Tibial nerve (tissue), 4 donors: ENCODE data around the gene UBE2F. TPM values are rescaled to one million over a fixed set of nuclear protein-coding genes. Genes with fewer than 3 reads are reported as not detected.
"Not testable (repeated sequence)": the region's sequence is repeated elsewhere in the genome, so short reads cannot be mapped to it uniquely, and the experiment has no call there.

Experiments used
- DNase-seq, 2 donors: peaks; one replicate each; pipeline ENCODE4 v3.0.0-alpha.2; 2019; ENCODE audit warnings: low spot score in 2 of 2
- H3K27ac ChIP-seq, 4 donors: fragments of 200-600 bp; sonication (generic) in 3 of 4; one replicate each; pipeline ENCODE4 v1.5.1; 2017 to 2019; ENCODE audit warnings: mild to moderate bottlenecking in 1 of 4
- H3K27me3 ChIP-seq, 2 donors: fragments of 200-600 bp; sonication (generic) in 1 of 2; one replicate each; pipeline versions ENCODE4 v1.5.1 to v1.6.0; 2017 to 2019
- H3K36me3 ChIP-seq, 3 donors: fragments of 200-600 bp; sonication (generic); one replicate each; pipeline ENCODE4 v1.5.1; 2018 to 2019
- H3K4me1 ChIP-seq, 4 donors: fragments of 200-600 bp; sonication (generic) in 3 of 4; one replicate each; pipeline ENCODE4 v1.5.1; 2017 to 2019
- H3K4me3 ChIP-seq, 4 donors: fragments of 200-600 bp; sonication (generic) in 3 of 4; one replicate each; pipeline ENCODE4 v1.5.1; 2017 to 2019; ENCODE audit warnings: mild to moderate bottlenecking in 1 of 4, moderate library complexity in 1 of 4
- H3K9me3 ChIP-seq, 4 donors: fragments of 200-600 bp; sonication (generic) in 3 of 4; one replicate each; pipeline ENCODE4 v1.5.1; 2017 to 2019
- EP300 ChIP-seq, 2 donors: sonication (generic); formaldehyde crosslinking; IDR thresholded peaks; one replicate each; pipeline ENCODE4 v1.6.1; 2017; ENCODE audit warnings: antibody characterized with exemption in 2 of 2, mild to moderate bottlenecking in 1 of 2
- POLR2A ChIP-seq, 2 donors: fragments of 450-650 bp; IDR thresholded peaks; one replicate each; pipeline ENCODE4 v1.6.1; 2017; ENCODE audit warnings: antibody characterized with exemption in 2 of 2, mild to moderate bottlenecking in 2 of 2, moderate library complexity in 2 of 2
- WGBS, 2 donors: methylation state at CpG; one replicate each; pipeline ENCODE4 v1.1.5; 2018; 5-methylcytosine and 5-hydroxymethylcytosine counted together
- total RNA-seq, 4 donors: library from RNA; depleted of rRNA; stranded (reverse); fragments of >200 nt; gene quantifications; one replicate each; pipeline ENCODE4 v1.1.0, GENCODE V29; 2016
- TF ChIP-seq, protein P1 (sequence below), 5 experiments: fragments of 200-600 bp in 3 of 5; fragments of 450-650 bp in 2 of 5; sonication (generic) in 3 of 5; IDR thresholded peaks; one replicate each; pipeline ENCODE4 v1.5.1; 2016 to 2019; ENCODE audit warnings: antibody characterized with exemption in 5 of 5, mild to moderate bottlenecking in 3 of 5, moderate library complexity in 2 of 5

The UBE2F gene
- total RNA-seq, 4 donors from 2014 or later = 35.1 to 73.8 (median 41.2) TPM

GRCh38 chr2:238043851-238044250, 77.0 kb downstream of the UBE2F start:
- peaks cover 0 to 81% (median 6%) of the 10 kb centered on the region in 3 donors for H3K36me3 ChIP-seq
- H3K27ac ChIP-seq = no peak overlapping the region
- WGBS, 2 donors = 94 to 96% methylated on average over 6 of the region's 6 CpGs
- H3K9me3 ChIP-seq = peaks cover 0 to 11% (median 0%) of the 10 kb centered on the region in 4 donors
- no peaks in the 10 kb centered on the region for H3K27me3 ChIP-seq
- H3K4me1 ChIP-seq = no peaks in the 10 kb centered on the region
- TF ChIP-seq EP300 (IDR thresholded peaks at IDR 0.05) = no peak
- TF ChIP-seq POLR2A (IDR thresholded peaks at IDR 0.05) = no peak
- TF ChIP-seq, protein P1, sequence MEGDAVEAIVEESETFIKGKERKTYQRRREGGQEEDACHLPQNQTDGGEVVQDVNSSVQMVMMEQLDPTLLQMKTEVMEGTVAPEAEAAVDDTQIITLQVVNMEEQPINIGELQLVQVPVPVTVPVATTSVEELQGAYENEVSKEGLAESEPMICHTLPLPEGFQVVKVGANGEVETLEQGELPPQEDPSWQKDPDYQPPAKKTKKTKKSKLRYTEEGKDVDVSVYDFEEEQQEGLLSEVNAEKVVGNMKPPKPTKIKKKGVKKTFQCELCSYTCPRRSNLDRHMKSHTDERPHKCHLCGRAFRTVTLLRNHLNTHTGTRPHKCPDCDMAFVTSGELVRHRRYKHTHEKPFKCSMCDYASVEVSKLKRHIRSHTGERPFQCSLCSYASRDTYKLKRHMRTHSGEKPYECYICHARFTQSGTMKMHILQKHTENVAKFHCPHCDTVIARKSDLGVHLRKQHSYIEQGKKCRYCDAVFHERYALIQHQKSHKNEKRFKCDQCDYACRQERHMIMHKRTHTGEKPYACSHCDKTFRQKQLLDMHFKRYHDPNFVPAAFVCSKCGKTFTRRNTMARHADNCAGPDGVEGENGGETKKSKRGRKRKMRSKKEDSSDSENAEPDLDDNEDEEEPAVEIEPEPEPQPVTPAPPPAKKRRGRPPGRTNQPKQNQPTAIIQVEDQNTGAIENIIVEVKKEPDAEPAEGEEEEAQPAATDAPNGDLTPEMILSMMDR (IDR thresholded peaks at IDR 0.05) = no peak
- no peak overlapping the region for H3K4me3 ChIP-seq
- no peak for DNase-seq

DNA sequence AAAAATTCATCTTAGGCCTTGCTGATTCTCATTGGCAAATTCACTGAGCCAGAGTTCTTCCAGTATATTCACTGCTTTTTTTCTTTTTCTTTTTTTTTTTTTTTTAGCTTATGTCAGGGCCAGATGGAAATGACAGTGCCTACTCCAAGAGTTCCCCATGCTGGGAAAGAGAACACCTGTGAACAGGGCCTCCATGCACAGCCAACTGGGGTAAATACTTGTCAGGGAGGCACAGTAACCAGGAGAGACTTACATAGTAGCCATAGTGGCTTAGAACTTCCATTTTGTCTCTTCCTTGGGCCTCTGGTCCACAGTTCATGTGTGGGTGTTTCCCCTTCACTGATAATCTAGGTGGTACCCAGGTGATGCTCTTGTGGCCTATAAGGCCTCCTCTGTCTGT, 78.8 kb downstream of the UBE2F start:
- Histone ChIP-seq H3K9me3 (peaks cover 0 to 13% (median 0%) of the 10 kb centered on the region in 4 donors), H3K4me3 (no peak overlapping the region), H3K4me1 (no peaks in the 10 kb centered on the region), H3K27me3 (no peaks in the 10 kb centered on the region), H3K27ac (no peak overlapping the region), H3K36me3 (peaks cover 0 to 64% (median 0%) of the 10 kb centered on the region in 3 donors)
- TF ChIP-seq, protein P1 (IDR thresholded peaks at IDR 0.05) = no peak
- TF ChIP-seq EP300 (IDR thresholded peaks at IDR 0.05) (no peak), POLR2A (IDR thresholded peaks at IDR 0.05) (no peak)
- no peak for DNase-seq

DNA sequence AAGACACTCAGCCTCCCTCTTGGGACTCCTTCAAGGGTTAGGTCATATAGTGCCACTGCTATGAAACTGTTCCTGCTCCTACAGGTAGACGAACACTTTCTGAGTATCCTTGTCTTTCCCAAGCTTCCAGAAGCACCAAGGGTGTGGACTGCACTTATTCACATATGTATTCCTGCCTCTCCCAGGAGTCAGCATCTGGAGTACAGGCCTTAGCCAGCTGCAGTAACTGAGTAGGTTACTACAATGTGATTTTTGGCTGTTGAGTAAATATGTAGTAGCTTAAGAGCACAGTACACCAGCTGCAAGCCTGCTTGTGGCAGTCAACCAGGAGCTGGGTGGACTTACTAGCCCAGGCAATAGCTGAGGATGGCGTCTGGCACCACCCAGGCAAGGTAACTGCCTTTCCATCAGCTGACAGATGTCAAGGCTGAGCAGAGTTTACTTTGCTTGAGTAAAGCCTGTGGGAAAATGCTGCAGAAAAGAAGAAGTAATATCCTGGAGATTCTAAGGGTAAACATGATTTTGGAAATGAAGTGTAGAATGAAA, 80.0 kb downstream of the UBE2F start:
- Histone ChIP-seq H3K4me1 (no peaks in the 10 kb centered on the region), H3K9me3 (peaks cover 0 to 13% (median 0%) of the 10 kb centered on the region in 4 donors), H3K36me3 (peaks cover 0 to 52% (median 0%) of the 10 kb centered on the region in 3 donors), H3K27me3 (no peaks in the 10 kb centered on the region), H3K27ac (no peak overlapping the region), H3K4me3 (no peak overlapping the region)
- no peak for DNase-seq
- TF ChIP-seq EP300 (IDR thresholded peaks at IDR 0.05) (no peak), POLR2A (IDR thresholded peaks at IDR 0.05) (no peak)
- TF ChIP-seq, protein P1 (IDR thresholded peaks at IDR 0.05) = no peak
- 80 to 94% methylated on average over 2 of the region's 2 CpGs for WGBS, 2 donors

DNA sequence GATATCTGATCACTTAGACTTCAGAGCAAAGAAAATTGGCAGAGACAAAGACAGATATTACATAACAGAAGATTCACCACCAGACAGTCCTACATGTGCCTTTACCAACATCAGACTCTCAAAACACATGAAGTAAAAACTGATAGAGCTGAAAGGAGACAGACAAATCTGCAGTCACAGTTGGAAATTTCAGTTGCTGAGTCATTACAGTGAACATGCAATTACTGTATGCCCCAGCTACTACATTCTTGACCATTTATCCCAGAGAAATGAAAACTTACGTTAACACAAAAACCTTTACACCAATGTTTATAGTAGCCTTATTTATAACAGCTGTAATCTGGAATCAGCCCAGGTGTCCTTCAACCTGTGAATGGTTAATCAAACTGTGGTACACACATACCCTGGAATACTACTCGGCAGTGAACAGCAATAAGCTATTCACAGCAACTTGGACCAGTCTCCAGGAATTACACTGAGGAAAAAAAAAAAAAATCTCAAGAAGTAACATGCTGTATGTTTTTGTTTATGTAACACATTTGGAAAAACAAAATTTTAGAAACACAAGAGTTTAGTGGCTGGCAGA, 86.5 kb downstream of the UBE2F start:
- Histone ChIP-seq H3K9me3 (peaks cover 0 to 9% (median 0%) of the 10 kb centered on the region in 4 donors), H3K4me1 (no peaks in the 10 kb centered on the region)

GRCh38 chr2:238055841-238056240, 89.0 kb downstream of the UBE2F start:
- no peaks in the 10 kb centered on the region for H3K36me3 ChIP-seq
- WGBS, 2 donors = 74 to 78% methylated on average over 3 of the region's 3 CpGs
- H3K4me1 ChIP-seq = peaks cover 0 to 9% (median 7%) of the 10 kb centered on the region in 4 donors
- H3K27ac ChIP-seq = no peak overlapping the region
- H3K4me3 ChIP-seq = no peak overlapping the region
- H3K27me3 ChIP-seq = no peaks in the 10 kb centered on the region
- DNase-seq = no peak
- TF ChIP-seq POLR2A (IDR thresholded peaks at IDR 0.05) (no peak), EP300 (IDR thresholded peaks at IDR 0.05) (no peak)
- H3K9me3 ChIP-seq = no peaks in the 10 kb centered on the region

More for the DNA sequence above, 86.5 kb downstream of the UBE2F start:
- Histone ChIP-seq H3K36me3 (no peaks in the 10 kb centered on the region), H3K4me3 (no peak overlapping the region), H3K27ac (no peak overlapping the region), H3K27me3 (no peaks in the 10 kb centered on the region)
- DNase-seq = no peak
- 86 to 94% methylated on average over 2 of the region's 2 CpGs for WGBS, 2 donors
- TF ChIP-seq, protein P1 (IDR thresholded peaks at IDR 0.05) = no peak
- TF ChIP-seq POLR2A (IDR thresholded peaks at IDR 0.05) (no peak), EP300 (IDR thresholded peaks at IDR 0.05) (no peak)

DNA sequence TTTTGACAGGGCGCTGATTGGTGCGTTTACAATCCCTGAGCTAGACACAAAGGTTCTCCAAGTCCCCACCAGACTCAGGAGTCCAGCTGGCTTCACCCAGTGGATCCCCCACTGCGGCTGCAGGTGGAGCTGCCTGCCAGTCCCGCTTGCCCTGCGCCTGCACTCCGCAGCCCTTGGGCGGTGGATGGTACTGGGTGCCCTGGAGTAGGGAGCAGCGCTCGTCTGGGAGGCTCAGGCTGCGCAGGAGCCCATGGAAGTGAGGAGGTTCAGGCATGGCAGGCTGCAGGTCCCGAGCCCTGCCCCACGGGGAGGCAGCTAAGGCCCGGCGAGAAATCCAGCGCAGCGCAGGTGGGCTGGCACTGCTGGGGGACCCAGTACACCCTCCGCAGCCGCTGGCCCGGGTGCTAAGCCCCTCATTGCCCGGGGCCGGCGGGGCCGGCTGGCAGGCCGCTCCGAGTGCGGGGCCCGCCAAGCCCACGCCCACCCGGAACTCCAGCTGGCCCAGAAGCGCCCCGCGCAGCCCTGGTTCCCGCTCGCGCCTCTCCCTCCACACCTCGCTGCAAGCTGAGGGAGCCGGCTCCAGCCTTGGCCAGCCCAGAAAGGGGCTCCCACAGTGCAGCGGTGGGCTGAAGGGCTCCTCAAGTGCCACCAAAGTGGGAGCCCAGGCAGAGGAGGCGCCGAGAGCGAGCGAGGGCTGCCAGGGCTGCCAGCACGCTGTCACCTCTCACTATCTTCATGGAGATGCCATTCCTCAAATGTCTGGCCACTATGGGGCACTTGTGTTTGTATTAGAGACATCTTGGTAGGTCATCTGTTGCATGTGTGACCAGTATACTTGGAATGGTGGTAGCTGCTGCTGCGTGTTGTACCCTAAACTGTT, 91.1 kb downstream of the UBE2F start:
- not testable (repeated sequence) for H3K4me3 ChIP-seq, H3K36me3 ChIP-seq, DNase-seq, H3K27me3 ChIP-seq, H3K27ac ChIP-seq, H3K9me3 ChIP-seq
- peaks cover 0 to 17% (median 10%) of the 10 kb centered on the region in 4 donors for H3K4me1 ChIP-seq
- 89 to 92% methylated on average over 19 to 44 of the region's 44 CpGs for WGBS, 2 donors
